GM18868 (cell line): ENCODE measurements around the gene LIPN.
A peak's percentile ranks its signal among the peaks of the same experiment; 100 is the strongest.

ENCODE experiments used
- ATAC-seq: cut with Tn5 transposase; IDR thresholded peaks from one replicate; pipeline ENCODE4 v1.9.1; 2021; ENCODE audit warnings: mild to moderate bottlenecking, moderate library complexity; ENCODE audit not compliant: unreplicated experiment

The LIPN gene

DNA sequence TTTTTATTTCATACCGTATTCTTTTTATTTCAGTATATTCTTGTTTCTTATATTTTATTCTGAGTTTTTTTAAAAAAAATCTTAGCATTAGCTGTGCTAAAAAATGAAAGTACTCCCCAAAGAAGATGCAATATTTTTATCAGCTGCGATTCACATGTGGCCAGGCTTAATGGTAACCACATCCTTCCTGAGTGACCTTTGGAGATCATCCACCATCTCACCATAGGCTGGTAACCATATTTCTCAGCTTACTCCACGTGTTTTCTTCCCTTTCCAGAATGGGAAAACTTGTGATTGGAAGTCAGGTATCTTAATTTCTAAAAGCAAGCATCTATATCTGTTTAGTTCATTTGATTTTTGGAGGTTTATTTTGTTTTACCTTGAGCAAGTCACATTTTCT, 23.9 kb downstream of the LIPN start:
- ATAC-seq: no peak

DNA sequence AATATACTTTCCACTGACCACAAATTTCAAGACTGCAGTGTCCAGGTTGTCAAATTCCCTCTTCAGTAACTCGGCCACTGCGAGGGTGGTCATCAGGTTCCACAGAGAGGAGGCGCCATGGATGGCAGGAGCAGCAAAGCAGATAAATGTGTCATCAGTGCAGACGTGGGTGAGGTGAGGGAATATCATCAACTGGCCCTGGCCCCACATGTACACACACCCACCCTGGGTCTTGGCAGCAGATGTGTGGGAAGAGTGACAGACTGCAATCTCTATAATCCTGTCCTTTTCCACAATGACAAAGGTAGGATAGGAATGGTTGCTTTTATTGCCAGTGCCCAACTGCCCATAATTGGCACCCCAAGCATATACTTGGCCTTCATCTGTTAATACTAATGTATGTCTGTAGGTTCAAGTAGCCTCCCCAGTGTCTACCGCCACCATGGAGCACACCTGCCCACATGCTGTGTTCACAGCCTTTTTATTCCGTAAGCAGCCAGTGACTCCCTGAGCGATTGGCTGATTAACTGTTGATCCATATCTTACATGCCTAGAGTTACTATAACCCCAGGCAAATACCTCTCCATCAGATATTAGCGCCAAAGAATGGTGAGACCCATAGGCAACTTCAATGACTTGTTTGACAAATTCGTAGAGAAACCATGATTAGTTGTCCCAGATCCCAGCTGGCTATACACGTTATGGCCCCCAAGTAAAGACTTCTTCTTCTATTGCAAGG, 26.4 kb downstream of the LIPN start:
- ATAC-seq: no peak

DNA sequence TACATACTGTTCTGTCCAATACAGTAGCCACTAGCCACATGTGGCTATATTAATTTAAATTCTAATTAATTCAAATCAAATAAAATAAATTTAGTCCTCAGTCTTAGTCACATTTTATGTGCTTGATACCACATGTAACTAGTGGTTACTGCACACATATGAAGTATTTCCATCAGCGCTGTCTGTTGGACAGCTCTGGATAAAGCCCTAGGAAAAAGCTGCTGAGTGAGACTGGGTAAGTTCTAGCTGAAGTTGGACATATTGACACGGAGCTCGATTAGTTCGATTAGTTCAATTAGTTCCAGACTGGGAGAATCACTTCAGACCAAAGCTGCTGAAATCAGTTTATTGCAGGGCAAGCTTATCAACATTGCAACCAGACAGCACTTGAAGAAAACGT, 27.6 kb downstream of the LIPN start:
- ATAC-seq: no peak

DNA sequence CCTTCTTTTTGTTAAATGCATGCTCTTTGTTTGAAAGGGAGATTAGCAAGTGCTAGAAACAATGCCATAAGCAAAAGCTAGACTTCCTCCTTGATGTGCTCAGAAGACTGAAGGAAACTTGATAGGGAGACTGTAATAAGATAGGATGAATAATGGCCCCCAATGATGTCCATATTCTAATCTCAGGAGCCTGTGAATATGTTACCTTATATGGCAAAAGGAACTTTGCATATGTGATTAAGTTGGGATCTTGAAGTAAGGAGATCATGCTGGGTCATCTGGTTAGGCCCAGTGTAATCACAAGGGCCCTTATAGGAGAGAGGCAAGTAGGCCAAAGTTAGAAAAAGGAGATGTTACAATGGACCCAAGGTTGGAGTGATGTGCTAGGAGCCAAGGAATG, 29.1 kb downstream of the LIPN start:
- ATAC-seq: no peak

DNA sequence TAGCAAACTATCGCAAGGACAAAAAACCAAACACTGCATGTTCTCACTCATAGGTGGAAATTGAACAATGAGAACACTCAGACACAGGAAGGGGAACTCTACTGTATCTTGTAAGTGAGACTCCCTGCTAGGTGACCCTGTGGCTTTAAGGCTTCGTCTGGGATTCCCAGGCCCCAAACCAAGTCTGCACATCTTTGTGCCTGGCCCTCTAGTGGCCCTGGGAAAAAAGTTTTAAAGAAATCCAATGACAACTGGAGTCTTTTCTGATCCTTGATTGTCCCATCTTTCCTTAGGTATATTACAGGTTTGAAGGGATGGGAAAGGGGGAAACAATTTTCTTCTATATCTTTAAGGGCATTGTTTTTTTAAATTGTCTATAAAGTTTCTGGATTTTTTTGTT, 32.1 kb downstream of the LIPN start:
- peak; percentile 63 for ATAC-seq

DNA sequence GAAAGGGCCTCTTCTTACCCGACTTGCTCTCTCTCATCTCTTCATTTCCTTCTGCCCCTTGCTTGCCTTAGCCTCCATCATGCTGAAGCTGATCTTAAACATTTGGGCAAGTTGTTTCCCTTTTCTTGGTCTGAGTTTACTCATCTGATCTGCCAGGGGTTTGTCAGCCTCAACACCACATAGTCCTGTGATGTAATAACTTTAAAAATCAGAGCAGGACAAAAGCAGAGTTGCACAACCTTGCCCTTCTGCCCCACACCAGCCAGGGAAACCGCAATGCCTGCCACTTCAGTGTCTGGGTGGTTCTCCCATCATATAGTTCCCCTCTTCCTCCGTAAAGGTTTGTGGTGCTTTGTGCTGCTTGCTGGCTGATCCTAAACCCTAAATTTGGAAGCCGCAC, 32.8 kb downstream of the LIPN start:
- no peak for ATAC-seq

DNA sequence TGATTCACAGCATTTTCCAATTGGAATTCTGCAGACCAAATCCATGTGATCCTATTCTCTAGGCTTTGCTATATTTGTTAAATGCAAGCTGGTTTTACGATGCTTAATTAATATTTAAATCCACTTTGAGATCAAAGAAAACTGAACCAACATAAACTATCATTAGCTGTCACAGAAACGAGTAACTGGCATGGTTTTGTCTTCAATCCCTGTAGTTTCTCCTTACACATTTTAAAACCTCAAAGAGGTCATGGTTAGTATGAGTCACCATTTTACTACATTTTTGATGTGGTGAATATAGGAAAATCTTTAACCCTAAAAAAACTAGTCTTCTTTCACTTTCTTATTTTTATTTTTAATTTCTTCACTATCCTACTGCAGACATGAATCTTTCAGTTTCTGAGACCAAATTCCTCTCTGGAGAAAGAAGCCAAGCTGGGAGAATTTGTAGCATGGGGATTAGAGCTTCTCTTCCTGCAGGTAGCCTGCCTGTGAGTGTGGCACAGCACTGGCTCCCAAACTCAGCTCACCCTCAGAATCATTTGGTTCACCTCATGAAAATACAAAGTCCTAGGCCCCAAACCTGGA, 34.0 kb downstream of the LIPN start:
- ATAC-seq: no peak

DNA sequence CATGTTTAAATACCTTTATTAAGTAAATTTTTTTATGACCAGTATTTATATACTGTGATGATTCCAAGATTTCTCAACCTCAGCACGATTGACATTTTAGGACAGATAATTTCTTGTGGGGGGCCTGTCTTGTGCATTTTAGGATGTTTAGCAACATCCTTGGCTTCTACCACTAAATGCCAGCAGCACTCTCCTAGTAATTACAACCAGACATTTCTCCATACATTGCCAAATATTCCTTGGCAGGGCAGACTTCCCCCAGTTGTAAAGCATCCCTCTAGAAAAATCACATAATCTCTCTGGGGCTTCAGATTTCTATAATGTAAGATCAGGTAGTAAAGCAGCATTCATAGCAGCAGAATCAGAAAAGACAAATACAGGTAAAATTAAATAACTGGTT, 34.9 kb downstream of the LIPN start:
- no peak for ATAC-seq

DNA sequence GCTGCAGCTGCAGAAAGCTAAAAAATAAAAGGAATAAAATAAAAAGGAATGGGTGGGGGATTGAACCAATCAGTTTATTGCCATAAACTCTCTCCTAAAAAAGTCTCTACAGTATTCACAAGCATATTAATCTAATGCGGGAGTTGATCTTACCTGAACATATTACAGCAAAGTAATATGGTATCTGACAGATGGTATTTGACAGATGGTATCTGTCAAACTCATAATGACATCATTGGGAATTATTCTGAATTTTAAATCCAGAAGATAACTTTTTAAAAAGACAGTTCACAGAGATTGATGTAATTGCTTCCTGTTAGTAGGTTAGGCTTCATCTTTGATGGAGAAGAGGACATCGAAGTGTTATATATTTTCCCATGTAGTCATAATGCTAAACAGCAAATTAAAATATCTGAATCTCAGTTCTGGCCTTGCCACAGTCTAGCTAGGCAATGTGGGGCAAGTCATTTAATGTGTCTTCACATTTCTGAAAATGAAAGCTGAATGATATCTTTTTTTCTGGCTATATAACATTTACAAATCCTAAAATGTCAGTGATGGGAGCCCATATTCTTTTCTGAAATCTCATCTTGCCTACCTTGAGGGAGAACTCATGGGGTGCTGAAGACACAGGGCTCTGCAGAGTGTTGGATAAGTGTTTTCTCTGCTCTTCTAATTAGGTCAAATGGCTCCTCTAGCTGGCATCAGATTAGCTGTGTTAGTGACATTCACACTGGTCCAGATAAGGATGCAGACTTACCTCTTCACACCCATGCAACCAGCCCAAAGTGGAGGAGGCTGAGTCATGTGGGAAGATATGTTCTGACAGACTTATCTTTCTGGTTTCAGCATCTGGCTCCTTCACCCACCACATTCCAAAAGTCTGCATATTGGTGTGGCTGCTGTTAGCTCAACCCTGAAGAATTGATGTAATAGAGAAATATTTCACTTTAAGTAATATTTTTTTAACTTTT, 40.6 kb downstream of the LIPN start:
- no peak for ATAC-seq

DNA sequence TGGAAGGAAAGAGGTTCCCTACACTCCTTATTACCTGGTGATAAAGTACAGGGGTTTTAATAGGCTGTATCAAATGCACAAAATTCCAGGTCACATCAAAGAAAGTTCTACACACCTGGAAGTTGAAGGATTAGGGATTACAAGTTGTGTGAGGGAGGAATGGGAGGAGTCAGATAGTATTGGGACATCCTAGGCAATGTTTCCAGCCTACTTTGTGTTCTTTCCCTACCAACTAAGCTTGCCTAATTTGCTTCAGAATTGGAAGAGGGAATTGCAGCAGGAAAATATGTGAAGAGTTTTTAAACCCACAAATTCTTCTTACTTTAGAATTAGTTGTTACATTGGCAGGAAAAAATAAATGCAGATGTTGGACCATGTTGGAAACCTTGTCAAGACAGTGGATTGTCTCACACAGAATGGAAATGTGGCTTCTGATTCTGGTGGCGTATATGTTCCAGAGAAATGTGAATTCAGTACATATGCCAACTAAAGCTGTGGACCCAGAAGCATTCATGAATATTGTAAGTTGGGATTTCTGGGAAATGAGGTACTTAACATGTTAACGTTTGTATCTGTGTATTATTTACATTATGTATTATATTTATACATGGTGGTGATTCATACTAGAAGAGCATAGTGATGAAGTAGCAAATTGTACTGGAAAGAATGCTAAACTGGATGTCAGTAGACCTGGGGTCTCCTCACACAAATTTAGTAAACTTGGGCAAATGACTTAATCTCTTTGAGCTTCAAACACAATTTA, 42.9 kb downstream of the LIPN start, which contains the start of gene LIPM:
TSS of gene LIPM (plus strand) at position 208 of the 763 bp plus-strand sequence. CDS start at position 375, 167 bp downstream.
- ATAC-seq: no peak

DNA sequence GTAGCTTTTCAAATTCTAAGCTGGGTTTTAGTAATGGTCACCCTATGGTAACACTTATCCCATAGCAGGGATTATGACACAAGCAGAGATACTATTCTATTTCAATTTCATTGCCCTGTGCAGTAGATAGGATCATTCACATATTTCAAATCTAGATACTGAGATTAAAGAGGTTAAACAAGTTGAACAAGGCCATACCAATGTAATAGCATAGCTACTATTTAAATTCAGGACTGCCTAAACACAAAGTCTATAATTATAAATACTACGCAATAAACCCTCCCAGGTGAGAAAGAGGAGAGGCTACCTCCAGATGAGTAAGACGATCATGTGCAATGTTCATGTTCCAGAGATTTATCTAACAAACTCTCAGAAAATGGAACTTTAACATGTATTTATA, 43.8 kb downstream of the LIPN start:
- ATAC-seq: no peak

DNA sequence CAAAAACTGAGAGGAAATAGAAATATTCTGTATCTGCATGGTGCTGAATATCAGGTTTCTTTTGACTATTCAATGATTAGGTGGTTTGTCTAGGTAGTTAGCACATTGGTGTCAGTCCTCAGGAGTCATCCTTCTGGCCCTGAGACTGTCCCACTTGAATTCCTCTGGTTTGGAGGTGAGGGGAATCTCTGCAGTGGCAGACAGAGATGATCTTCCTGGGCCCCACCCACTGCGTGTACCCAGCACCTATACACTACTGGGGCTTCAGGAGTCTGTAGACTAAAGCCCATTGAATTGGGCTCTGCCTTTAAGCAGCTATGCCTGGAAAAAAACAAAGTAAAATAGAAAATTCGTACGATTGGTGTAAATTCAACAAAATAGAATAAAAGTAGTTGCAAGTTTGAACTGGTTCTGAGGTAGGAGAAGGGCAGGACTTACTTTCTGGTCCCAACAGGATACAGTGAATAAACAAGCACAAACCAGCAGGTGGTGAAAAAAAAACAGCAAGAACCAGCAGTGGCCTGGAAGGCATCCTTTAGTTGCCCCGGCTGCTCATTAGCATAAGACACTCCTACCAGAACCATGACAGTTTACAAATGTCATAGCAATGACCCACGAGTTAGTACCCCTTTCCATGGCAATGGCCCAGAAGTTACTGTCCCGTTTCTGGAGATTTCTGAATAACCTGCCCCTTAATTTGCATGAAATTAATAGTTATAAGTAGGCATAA, 44.4 kb downstream of the LIPN start:
- ATAC-seq: no peak

DNA sequence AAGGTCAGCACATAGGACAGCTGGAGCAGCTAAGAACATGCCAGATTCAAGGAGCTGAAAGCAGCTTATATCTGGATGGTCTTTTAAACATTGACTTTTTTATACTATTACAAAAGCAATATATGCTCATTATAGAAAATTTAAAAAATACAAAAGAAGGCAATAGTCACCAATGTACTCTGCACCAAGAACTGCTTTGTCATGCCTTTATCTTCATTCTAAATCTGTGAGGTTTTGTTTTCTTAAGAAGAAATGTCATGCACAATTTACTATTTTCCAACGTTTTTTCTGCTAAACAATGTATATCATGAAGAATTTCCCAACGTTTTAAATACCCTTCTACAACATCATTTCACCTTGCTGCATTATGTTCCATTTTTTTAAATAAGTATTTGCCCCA, 45.5 kb downstream of the LIPN start:
- ATAC-seq: no peak

DNA sequence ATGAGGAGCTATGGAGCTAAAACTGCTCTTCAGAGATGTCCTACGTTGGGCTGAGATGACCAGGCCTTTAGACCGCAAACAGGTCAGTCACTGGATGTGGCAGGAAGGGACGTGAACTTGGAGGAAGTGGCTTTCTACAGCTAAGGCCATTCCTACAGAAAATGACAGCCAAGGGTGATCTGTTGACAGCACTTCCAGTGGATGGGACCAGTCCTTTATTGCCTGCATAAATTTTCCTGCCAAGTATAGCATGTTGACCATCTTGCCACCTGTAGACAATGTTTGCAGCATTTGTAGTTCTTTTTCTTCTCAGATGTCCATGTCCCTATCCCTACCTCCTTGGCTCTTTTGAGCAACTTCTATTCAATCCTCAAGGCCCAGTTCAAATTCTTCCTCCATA, 46.1 kb downstream of the LIPN start:
- ATAC-seq: no peak

DNA sequence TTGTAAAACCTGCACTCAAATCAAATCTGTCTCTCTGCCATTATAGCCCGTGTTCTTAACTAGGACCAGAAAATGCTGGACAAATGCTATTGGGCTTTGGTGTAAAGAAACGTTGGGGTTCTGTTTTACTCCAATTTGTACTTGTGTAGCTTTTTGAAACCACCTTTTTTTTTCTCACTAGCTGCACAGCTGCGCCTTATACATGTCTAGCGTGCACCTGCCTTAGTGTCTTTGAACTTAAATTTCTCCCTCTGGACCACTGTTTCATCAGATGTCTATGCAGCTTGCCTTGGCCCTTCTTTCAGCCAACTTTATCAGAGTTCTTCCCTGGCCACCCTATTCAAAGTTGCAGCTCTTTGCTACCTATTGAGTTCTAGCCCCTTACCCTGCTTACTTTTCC, 49.8 kb downstream of the LIPN start:
- no peak for ATAC-seq

DNA sequence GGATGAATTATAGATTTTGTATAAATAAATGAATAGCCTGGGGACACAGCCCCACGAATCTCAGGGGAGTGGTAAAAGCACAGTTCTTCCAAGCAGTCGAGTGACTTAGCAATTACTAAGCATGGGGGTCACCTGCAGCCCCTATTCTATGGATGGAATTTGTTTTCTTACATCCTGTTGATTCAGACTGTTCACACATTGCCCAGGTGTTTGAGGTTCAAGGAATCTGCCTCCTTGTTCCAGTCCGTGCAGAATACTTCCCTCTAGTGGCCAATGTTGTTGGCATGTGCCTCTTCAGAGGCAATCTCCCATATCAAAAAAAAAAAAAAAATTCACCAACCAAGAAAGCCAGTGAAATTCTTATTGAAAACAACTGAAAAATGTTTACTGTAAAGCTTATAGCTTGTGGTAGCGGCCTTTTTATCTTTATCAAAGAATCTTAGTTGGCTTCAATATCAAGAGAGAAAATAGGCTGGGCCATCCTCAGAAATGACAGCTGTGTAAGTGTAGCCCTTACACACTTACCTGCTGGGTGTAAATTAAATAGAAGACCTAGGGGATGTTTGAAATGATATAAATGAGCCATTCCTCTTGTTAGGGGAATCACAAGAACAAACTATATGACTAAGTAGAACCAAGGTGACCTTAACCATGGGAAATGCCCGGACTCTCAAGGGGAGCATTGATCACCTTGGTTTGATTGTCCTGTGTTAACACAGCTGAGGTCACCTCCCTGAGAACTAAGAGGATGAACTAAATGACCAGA, 50.6 kb downstream of the LIPN start:
- peak; percentile 47 for ATAC-seq

DNA sequence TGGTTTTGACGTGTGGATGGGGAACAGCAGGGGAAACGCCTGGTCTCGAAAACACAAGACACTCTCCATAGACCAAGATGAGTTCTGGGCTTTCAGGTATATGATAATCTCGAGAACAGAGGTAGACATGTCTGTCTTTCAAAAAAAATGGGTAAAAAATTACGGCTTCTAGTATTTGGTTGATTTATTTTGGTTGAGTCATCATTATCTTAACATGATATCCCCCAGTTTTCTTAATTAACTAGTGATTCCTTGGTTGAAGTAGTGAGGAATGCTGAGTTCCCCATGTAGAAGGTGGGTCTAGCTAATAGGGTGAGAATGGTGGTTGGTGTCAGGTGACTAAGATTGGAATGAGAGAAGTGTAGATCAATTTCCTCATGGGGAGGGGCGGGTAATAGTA, 53.4 kb downstream of the LIPN start:
- ATAC-seq: no peak

DNA sequence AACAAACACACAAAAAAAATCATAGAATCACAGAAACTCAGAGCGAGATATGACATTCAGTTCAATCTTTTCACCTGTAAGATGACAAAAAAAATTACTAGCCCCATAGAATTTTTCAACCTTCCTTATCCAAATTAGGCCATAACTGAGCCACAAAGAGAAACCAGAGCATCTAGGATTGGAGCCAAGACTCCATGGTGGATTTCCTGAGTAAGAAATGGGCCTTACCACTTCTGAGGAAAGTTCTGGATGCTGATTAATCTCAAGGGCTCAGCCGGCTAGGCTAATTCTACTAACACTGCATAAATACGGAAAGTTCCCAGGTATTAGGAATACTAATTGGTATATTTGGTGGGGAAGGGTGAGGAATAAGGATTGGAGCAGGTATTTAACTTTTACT, 59.5 kb downstream of the LIPN start:
- no peak for ATAC-seq

DNA sequence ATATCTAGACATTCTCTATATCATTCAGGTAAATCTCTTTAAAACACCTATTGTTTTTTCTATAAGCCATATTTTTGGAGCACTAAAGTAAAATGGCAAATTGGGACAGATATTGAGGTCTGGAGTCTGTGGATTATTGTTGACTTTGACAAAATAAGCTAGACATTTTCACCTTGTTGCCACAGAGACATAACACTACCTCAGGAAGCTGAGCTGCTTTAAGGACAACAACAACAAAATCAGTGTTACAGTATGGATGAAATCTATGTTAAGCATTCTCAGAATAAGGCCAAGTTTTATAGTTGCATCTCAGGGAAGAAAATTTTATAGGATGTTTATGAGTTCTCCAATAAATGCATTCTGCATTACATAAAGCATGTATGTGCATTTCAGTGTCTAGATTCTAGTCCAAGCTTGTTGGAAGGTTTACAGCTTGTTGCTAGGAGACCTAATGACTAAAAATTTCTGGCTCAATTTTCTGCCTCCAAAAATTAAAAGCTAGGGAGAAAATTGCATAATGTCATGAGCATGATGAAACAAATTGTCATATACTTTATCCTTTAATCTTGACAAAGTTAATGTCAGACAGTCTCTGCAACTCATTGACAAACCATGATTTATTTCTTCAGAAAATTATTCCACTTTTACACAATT, 61.1 kb downstream of the LIPN start:
- no peak for ATAC-seq
